ENCODE measurements around the gene WBP1L.
"Not testable (repeated sequence)": the region's sequence is repeated elsewhere in the genome, so short reads cannot be mapped to it uniquely, and the experiment has no call there.

Gene WBP1L

DNA sequence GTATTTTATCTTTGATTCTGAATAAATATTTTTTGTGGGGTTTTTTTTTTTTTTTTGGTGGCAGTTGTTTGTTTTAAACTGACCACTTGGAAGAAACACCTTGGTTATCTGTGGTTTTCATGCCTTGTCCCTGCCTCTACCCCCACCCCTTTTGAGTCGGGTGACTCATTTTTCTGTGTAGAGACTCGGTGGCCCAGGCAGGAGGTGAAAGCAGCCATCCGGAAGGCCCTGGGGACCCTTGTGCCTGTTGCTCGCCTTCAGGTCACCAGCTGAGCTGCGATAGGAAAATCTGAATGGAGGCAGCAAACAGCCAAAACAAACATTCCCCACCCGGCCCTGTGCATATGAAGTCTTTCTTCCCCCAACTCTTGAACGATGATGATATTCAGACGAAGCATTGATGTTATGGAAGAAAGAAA is 70.7 kb downstream of the WBP1L start:
- DNase-seq = no peak

DNA sequence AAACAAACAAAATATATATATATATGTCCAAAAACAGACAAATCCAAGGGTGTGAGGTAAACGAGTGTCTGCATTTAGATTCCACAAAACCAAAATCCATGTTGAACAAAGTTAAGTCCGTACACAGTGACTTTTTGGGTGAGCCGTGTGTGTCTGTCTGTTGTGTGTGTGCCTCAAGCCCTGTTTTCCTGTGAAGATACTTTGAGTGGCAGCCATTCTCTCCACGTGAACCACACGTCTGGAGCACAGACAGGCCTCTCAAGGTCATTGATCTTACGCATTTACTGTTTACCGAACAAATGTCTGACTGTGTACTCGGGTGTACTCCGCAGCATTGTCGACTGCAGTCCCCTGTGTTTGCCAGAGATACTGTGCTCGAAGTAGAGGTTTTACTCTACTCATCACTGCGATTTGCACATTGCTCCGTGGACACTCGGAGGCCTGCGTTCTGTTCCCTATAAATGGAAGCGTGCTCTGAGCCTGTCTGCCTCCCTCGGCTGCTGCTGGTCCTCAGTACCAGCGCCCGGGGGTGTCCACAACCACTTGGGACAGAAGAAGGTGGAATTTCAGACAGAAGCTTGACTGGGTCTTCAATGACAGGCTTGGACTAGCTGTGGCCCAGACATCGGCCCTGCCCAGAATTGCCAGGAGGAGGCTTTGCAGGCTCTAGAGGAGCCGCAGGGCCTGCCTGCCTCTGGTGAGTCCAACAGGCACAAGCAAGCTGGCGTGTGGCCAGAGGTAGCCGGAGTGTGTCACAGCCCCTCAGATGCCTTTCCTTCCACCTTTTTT is 71.3 kb downstream of the WBP1L start:
- no peak for DNase-seq

DNA sequence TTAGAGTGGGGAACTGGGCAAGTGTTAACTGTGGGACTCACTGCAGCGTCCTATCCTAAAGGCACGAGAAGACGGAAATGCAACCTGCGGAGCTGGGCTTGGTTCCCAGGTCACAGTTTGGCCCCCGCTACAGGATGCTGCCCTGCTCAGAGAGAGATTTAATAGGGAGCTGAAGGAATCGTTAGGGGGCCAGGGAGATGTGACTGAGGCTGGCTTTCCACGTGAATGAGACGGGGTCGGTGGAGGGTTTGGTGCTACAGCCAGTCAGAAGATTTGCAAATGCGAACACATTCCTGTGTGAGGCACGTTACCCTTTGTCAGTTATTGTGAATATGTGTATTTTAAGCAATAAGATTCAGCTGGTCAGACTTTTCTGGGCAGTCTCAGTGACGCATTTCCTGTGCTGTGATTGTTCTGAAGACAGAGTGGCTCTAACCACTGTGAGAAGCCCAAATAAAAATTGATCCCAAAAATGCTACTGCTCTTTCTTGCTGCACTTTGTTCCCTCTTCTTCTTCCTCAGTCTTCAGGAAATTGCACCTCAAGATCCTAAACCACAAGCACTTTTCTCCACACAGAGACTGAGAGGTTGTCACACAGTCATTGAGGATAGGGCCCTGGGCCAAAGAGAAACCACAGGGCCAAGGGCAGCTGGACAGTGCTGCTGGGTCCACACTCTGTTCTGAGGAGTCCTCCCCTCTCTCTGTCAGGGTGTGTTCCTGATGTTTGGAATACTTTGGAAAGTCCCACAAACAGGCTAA is 72.2 kb downstream of the WBP1L start:
- no peak for DNase-seq

DNA sequence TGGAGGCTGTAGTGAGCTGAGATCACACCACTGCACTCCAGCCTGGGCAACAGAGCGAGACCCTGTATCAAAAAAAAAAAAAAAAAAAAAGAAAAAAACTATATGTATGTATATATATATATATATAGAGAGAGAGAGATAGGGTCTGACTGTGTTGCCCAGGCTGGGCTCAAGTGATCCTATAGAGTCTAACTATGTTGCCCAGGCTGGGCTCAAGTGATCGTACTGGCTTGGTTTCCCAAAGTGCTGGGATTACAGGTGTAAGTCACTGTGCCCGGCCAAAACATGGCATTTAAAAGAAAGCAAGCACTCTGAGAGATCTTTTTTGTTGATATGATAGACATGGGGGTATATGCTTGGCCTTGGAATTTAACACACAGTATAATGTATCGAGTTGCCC is 73.4 kb downstream of the WBP1L start:
- DNase-seq = no peak

DNA sequence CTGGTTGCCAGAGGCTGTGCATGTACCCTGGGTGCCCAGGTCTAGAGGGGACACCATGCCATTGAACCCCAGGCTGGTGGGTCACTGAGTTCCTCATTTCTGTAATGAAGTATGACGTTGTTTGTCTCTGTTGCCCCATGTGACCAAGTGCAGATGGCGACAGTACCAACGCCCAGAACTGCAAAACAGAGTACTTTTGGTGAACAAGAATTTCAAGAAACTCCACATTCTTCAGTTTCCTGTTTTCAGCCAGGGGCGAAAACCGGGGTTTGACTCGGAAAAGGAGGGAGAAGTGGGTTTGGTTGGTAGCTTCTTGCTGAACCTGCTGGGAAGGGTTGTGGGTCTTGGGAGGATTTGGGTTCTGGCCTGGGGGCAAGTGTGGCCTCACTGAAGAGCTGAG is 75.3 kb downstream of the WBP1L start:
- DNase-seq = no peak

DNA sequence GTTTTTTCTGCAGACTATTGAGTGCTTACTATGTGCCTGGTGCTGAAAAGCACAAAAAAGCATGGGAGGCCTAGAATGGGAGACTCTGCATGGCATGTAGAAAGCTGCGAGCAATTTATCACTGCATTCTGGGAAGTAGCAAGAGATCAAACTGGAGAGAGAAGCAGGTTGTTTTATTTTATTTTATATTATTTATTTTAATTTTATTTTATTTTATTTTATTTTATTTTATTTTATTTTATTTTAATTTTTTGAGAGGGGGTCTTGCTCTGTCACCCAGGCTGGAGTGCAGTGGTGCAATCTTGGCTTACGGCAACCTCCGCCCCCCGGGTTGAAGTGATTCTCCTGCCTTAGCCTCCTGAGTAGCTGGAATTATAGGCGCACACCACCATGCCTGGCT is 76.3 kb downstream of the WBP1L start:
- DNase-seq = not testable (repeated sequence)

DNA sequence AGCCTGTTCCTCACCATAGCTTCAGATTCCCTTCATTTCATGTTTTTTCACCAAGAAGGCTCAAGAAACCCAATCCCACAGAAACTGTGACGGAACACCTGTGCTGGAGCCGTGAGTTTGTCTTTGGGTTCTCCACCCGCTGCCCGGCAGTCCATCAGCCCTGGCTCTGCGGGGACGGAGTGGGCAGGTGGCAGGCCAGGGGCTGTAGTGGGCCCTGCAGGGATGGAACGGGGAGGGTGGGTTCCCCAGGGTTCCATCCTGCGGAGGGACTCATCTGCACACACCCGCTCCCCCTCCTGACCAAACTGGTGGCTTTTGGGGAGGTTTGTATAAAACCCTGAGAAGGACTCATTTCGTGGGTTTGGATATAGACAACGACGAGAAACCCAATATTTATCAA is 78.5 kb downstream of the WBP1L start:
- DNase-seq = no peak

DNA sequence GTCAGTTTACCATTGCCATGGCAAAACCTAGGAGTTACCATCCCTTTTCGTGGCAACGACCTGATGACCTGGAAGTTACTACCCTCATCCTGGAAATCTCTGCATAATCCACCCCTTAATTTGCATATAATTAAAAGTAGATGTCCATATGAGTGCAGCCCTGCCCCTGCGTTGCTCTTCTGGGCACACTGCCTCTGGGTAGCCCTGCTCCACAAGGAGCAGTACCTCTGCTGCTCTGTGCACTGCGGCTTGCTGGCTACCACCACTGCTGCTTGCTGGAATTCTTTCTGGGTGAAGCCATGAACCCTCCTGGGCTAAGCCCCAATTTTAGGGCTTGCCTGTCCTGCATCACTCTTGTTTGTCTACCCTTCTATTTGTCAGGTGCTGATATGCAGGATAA is 80.9 kb downstream of the WBP1L start:
- no peak for DNase-seq

DNA sequence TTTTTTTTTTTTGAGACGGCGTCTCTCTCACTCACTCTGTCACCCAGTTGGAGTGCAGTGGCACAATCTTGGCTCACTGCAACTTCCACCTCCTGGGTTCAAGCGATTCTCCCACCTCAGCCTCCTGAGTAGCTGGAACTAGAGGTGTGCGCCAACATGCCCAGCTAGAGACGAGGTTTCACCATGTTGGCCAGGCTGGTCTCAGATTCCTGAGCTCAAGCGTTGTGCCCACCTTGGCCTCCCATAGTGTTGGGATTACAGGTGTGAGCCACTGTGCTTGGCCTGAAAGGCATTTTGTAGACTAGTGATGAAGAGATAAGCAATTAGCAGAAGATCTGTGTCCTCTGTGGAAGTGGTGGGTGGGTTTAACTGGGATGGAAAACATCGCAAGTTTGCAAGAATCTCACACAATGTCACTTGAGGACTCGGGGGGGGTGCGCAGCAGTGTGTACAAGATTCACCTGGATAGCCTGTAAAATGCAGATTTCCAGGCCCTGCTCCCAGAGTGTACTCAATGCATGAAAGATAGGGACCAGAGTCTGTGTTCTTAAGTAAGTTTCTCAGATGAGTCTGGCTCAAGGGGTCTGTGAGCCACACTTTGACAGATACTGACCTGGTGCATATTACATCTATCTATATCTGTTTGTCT is 82.5 kb downstream of the WBP1L start:
- no peak for DNase-seq

DNA sequence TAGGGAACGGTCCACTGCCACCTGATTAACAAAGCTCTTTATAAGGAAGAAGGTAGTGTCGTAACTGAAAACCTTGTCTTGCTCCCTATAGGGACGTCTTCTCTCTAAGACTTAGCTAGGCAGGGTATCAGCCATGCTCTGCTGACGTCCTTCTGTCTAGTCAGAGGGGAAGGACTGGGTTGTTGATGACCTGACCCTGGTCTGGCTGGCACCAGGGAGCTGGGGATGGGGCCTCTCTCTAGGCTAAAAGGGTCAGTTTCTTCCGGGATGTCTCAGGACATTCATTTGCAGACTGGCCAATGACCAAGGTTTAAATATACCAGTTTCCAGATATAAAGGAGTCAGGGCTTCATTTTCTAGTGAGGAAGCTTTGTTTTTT is 83.8 kb downstream of the WBP1L start:
- no peak for DNase-seq

DNA sequence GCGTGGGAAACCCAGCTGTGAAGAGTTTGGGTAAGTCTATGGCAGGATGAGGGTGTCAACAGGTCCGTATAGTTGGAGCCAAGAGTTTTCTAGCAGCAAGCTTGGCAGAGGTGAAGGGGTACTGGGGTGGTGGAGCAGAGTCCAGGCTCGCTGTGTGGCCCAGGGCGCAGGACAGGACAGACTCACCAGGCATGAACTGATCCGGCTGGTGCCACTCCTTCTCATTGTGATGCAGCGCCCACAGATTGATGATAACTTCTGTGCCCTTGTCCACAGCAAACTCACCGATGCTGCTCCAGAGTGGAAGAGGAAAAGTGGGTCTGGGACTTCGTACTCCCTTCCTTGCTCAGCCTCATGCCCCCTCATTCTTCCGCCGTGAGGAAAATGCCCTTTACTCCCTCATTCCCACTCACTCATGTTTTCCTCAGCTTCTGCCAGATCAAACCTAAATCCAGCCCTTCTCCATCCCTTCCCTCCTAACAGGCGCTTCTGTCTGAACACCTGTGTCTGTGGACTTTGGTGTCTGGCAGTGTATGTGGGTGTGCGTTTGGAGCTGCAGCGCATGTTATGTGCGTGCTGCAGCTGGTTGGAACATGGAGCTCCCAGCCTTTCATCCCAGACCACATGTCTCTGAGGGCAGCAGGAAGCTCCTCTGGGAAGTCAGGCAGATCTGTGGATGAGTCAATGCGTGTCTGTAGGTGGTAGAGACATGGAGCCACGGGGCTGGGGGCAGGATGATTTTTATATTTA is 87.7 kb downstream of the WBP1L start:
- no peak for DNase-seq

DNA sequence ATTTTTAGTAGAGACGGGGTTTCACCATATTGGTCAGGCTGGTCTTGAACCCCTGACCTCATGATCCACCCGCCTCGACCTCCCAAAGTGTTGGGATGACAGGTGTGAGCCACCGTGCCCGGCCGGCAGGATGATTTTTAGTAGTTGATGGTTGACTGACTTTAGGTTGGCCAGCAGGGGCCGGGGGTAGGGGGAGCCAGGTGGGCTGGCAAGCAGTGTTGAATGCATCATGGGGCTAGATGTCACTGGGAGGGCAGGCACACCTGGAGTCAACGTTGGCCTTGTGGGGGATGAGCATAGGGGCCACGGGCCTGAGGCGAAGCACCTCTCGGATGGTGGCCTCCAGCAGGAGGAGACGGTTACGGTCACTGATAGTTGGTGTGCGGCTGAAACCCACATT is 88.5 kb downstream of the WBP1L start:
- no peak for DNase-seq

DNA sequence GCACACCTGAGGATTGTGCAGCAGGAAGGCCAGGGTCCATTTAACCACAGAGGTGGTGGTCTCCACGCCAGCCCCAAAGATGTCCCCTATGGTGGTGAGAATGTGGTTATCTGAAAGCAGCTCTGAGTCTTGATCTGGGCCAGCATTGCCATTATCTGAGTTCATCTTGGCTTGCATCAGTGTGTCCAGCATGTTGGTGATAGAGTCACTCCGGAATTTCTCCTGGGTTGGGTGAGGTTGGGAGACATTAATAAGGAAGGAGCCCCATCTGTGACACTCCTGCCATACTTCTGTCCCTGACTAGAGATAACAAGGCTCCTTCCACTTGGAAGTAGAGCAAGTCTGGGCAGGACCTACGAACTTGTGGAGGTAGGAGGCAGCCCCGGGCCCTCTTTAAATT is 89.2 kb downstream of the WBP1L start:
- DNase-seq = no peak

DNA sequence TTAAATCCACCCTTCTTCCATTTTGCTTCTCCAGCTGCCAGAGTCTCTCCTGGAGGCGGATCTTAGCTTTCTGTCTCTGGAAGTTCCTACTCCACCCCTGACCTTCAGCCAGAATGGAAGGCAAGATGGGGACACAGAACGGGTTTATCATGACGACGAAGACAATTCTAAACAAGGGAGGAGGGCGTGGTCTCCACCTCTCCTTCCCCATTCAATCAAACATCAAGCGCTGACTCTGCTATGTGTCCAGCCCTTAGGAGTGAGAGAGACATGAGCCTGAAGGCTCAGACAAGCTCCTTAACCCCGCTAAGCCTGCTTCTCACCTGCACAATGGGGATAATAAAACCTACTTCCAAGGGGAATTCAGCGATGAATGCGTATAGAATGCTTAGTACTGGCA is 90.4 kb downstream of the WBP1L start:
- no peak for DNase-seq

DNA sequence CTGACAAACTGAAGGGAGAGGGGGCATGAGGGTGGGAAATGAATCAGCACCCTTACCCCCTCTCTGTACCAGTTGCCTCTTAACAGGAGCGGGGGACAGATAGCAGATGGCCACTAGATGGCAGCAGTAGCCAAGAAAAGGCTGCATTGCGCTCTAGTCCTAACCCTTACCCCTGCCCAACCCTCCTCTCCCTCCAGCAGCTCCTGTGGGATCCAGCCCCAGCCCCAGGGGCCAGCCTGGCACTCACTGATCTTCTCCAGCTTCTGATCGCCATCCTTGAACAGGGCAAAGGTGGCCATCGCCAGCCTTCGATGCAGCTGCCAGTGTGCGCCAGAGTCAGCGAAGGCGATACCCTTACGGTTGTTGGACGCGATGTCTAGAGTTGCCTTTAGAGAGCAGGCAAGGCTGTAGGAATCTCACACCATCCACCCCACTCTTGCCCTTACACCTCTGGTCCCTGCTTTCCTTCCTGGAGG is 91.3 kb downstream of the WBP1L start:
- peak; percentile 77 for DNase-seq

DNA sequence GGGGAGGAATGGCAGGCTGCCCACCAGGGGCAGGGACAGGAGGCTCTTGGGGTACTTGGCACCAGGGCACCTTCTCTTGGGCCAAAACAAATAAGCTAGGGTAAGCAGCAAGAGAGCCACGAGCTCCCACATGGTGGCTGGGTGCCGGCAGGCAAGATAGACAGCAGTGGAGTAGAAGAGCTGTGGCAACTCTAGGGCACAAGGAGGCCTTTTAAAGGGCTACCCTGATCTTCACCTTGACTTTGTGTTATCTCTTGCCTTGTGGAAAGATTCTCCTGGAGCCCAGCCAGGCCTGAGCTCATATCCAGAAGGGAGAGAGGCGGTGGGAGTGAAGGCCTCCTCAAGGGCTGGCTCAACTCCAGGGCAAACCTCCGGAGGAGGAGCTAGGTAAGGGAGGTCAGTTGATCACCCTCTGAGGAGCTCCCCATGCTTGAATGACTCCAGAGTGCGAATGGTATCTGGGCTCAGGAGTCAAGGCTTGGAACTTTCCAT is 93.5 kb downstream of the WBP1L start, which contains the start of gene CYP17A1:
Gene CYP17A1, minus strand, starts transcription at position 184 of the 492 bp plus-strand sequence. Its CDS starts 52 bp downstream, at position 132.
- DNase-seq = no peak

DNA sequence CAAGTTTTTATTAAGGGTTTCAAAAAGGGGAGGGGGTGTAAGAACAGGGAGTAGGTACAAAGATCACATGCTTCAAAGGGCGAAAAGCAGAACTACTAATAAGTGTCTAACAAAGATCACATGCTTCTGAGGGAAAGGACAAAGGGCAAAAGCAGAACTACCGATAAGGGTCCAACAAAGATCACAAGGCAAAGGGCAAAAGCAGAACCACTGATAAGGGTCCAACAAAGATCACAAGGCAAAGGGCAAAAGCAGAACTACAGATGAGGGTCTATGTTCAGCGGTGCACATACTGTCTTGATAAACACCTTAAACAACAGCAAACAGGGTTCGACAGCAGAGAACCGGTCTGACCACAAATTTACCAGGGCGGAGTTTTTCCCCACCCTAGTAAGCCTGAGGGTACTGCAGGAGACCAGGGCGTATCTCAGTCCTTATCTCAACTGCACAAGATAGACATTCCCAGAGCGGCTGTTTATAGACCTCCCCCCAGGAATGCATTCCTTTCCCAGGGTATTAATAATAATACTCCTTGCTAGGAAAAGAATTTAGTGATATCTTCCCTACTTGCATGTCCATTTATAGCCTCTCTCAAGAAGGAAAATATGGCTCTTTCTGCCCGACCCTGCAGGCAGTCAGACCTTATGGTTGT is 94.7 kb downstream of the WBP1L start:
- not testable (repeated sequence) for DNase-seq

DNA sequence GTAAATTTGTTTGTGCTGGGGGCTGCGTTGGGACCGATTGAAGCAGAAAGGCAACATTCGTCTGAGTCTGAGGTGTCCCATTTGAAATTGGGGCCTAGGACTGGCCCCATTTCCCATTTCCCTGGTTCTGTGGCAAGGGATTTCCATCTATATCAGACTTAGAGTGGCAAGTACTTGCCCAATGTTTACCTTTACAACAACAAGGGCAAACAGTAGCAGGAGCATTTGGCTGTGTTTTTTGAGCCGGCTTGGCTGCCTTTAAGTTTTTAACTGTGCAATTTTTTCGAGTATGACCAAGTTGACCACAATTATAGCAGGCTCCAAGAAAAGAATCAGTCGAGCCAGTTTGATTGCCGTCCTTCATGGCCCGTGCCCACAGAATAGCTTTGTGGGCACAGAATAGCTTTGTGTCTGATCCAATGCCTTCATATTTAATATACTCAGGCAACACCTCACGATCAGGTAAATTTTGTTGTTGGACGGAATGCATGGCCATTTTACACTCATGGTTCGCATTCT is 98.1 kb downstream of the WBP1L start:
- no peak for DNase-seq

DNA sequence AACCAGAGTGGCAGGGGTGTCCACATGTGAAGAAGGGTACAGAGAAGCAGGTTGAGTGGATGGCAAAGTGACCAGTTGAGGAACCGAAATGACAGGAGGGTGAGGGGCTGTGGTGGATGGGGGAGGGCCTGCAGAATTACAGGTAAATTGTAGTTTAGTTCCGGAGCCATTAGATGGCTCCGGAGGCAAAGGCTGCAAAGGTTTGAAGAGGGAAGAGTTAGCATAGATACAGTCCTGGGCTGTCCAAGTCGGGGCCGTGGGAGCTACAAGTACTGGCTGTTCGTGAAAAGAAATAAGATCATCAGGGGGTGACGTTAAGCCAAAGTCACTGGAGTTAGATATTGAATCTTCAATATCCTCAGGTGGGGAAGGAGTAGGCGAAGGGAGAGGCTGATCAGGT is 99.4 kb downstream of the WBP1L start:
- DNase-seq = not testable (repeated sequence)

DNA sequence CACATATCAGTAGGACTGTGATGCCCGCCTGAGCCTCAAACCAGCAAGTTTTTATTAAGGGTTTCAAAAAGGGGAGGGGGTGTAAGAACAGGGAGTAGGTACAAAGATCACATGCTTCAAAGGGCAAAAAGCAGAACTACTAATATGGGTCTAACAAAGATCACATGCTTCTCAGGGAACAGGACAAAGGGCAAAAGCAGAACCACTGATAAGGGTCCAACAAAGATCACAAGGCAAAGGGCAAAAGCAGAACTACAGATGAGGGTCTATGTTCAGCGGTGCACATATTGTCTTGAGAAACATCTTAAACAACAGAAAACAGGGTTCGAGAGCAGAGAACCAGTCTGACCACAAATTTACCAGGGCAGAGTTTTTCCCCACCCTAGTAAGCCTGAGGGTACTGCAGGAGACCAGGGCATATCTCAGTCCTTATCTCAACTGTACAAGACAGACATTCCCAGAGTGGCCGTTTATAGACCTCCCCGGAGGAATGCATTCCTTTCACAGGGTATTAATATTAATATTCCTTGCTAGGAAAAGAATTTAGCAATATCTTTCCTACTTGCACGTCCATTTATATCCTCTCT is 100.5 kb downstream of the WBP1L start:
- DNase-seq = not testable (repeated sequence)

DNA sequence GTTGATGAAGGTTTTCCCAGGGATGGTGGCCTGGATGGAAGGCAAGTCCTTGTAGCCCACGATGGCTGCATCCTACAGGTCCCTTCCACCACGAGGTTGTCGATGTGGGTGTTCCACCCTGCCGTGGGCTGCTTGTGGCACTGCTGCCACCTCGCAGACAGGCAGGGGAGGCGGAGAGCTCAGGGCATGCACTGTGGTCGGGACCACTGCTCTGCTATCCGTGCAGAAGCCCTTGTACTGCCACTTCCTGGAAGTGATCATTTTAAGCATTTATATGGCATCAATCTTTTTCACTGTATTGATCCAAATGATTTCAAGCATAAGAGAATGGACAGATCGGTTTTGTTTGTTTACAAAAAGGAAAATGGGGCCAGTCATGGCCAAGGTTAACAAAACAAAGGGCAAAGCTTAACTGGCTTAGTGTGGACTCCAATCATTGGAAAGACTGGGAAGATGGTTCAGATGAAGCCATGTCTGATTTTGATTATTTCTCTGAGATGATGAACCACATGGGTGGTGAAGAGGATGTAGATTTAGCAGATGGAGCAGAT is 101.7 kb downstream of the WBP1L start:
- DNase-seq = no peak
